Astrocyte (in vitro differentiated cells and primary cell): ENCODE results near the gene C19orf25.

Experiments
- EZH2 ChIP-seq: IDR thresholded peaks from 2 replicates; pipeline ENCODE4 v1.6.1; 2012; ENCODE audit warnings: mild to moderate bottlenecking, low read length, inconsistent platforms; ENCODE audit not compliant: insufficient read depth
- TF ChIP-seq, protein P1 (sequence below): IDR thresholded peaks from 2 replicates; pipeline ENCODE4 v1.5.1; 2011; ENCODE audit warnings: low read depth, mild to moderate bottlenecking, inconsistent platforms, low read length, moderate library complexity; ENCODE audit not compliant: insufficient read depth

DNA sequence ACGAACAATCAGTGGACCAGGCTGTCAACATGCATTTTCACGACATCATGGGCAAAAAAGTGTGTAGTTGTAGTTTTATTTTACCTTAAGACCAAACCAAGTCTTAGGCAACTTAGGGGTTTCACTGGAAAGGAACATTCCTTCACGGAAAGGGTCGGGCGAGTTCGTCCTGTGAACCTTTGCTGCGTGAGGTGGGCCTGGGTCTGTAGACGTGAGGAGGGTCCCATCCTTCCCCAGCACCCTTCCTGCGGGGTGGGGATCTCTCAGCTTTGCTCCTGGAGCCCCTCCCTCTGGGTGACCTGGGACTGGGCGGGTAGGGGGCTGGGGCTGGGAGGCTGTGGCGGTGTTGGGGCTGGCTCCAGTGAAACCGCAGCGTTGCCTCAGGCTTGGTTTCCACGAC, 53.1 kb downstream of the C19orf25 start:
- TF ChIP-seq, protein P1, sequence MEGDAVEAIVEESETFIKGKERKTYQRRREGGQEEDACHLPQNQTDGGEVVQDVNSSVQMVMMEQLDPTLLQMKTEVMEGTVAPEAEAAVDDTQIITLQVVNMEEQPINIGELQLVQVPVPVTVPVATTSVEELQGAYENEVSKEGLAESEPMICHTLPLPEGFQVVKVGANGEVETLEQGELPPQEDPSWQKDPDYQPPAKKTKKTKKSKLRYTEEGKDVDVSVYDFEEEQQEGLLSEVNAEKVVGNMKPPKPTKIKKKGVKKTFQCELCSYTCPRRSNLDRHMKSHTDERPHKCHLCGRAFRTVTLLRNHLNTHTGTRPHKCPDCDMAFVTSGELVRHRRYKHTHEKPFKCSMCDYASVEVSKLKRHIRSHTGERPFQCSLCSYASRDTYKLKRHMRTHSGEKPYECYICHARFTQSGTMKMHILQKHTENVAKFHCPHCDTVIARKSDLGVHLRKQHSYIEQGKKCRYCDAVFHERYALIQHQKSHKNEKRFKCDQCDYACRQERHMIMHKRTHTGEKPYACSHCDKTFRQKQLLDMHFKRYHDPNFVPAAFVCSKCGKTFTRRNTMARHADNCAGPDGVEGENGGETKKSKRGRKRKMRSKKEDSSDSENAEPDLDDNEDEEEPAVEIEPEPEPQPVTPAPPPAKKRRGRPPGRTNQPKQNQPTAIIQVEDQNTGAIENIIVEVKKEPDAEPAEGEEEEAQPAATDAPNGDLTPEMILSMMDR, result no peak
- TF ChIP-seq EZH2, result no peak
